Stimulated activated CD8-positive, alpha-beta memory T cell treated with anti-CD3 and anti-CD28 coated beads, Interleukin-12 subunit alpha, Interleukin-12 subunit beta, amount 100 ng/mL, for 1 hour (primary cell): ENCODE data around the gene PSME2.

Experiments used
- DNase-seq: peaks from one replicate; pipeline ENCODE4 v3.0.0-alpha.2; 2020; ENCODE audit warnings: low read depth

The PSME2 gene

GRCh38 chr14:24151404-24152080 is 5.1 kb upstream of the PSME2 start:
- DNase-seq: no peak

- DNase-seq: no peak
Measured at GRCh38 chr14:24150993-24151392, 4.6 kb upstream of the PSME2 start.

GRCh38 chr14:24150567-24150966 is 4.2 kb upstream of the PSME2 start:
- no peak for DNase-seq

- DNase-seq: no peak
Measured at GRCh38 chr14:24150061-24150460, 3.7 kb upstream of the PSME2 start.

- no peak for DNase-seq
Measured at GRCh38 chr14:24149302-24149969, 3.0 kb upstream of the PSME2 start.

GRCh38 chr14:24147761-24148428 is 1.5 kb upstream of the PSME2 start:
- DNase-seq: no peak

GRCh38 chr14:24146978-24147760 is 759 bp upstream of the PSME2 start, which contains the start of gene RNF31:
Gene RNF31, plus strand, starts transcription at chr14:24147498. Its CDS starts 201 bp downstream, at chr14:24147699.
- DNase-seq: peak; percentile 97

GRCh38 chr14:24145690-24146452 is 539 bp downstream of the PSME2 start:
- DNase-seq: no peak

- DNase-seq: no peak
Measured at GRCh38 chr14:24145219-24145618, 1.2 kb downstream of the PSME2 start.

- DNase-seq: no peak
Measured at GRCh38 chr14:24144451-24144850, 2.0 kb downstream of the PSME2 start.

- DNase-seq: no peak
Measured at GRCh38 chr14:24143511-24143910, 2.9 kb downstream of the PSME2 start.

- DNase-seq: peak; percentile 99
Measured at GRCh38 chr14:24141097-24141880, 5.1 kb downstream of the PSME2 start, which contains the start of gene EMC9. Gene EMC9, minus strand, starts transcription at chr14:24141591. Its CDS starts 287 bp downstream, at chr14:24141304.

GRCh38 chr14:24139272-24139934 is 7.0 kb downstream of the PSME2 start:
- no peak for DNase-seq

- no peak for DNase-seq
Measured at GRCh38 chr14:24138396-24139271, 7.8 kb downstream of the PSME2 start.

GRCh38 chr14:24137529-24138395 is 8.6 kb downstream of the PSME2 start:
- DNase-seq: no peak

- no peak for DNase-seq
Measured at GRCh38 chr14:24136684-24137528, 9.5 kb downstream of the PSME2 start.
